NCI-H446 treated with DMSO at 0.1 percent for 48 hours (cell line): Measurements from ENCODE around the gene DNAJC9.

Experiments
- DNase-seq: peaks from one replicate; lab custom pipeline; 2025; lab: John Stamatoyannopoulos, UW

The DNAJC9 gene

GRCh38 chr10:73238990-73239566, 8.0 kb downstream of the DNAJC9 start:
- DNase-seq: no peak

- DNase-seq: no peak
Observed at GRCh38 chr10:73234695-73235094, 12.4 kb downstream of the DNAJC9 start.

- no peak for DNase-seq
Observed at GRCh38 chr10:73233883-73234282, 13.2 kb downstream of the DNAJC9 start.

GRCh38 chr10:73232887-73233286, 14.2 kb downstream of the DNAJC9 start:
- no peak for DNase-seq

- no peak for DNase-seq
Observed at GRCh38 chr10:73229567-73229966, 17.5 kb downstream of the DNAJC9 start.

GRCh38 chr10:73228247-73228646, 18.8 kb downstream of the DNAJC9 start:
- no peak for DNase-seq

- no peak for DNase-seq
Observed at GRCh38 chr10:73226663-73227062, 20.4 kb downstream of the DNAJC9 start.

GRCh38 chr10:73225518-73225917, 21.5 kb downstream of the DNAJC9 start:
- DNase-seq: no peak

- DNase-seq: no peak
Observed at GRCh38 chr10:73220989-73221388, 26.1 kb downstream of the DNAJC9 start.

- DNase-seq: no peak
Observed at GRCh38 chr10:73219384-73219783, 27.7 kb downstream of the DNAJC9 start.

GRCh38 chr10:73218431-73219191, 28.4 kb downstream of the DNAJC9 start:
- DNase-seq: no peak

GRCh38 chr10:73217628-73218027, 29.4 kb downstream of the DNAJC9 start:
- DNase-seq: no peak

GRCh38 chr10:73215749-73216148, 31.3 kb downstream of the DNAJC9 start:
- DNase-seq: no peak

GRCh38 chr10:73211106-73211811, 35.8 kb downstream of the DNAJC9 start:
- DNase-seq: no peak

GRCh38 chr10:73210395-73211105, 36.5 kb downstream of the DNAJC9 start:
- no peak for DNase-seq

- DNase-seq: no peak
Observed at GRCh38 chr10:73209705-73210104, 37.4 kb downstream of the DNAJC9 start.

- no peak for DNase-seq
Observed at GRCh38 chr10:73207883-73208282, 39.2 kb downstream of the DNAJC9 start.

- no peak for DNase-seq
Observed at GRCh38 chr10:73206385-73206784, 40.7 kb downstream of the DNAJC9 start.

- no peak for DNase-seq
Observed at GRCh38 chr10:73205890-73206289, 41.2 kb downstream of the DNAJC9 start.

- no peak for DNase-seq
Observed at GRCh38 chr10:73205081-73205480, 42.0 kb downstream of the DNAJC9 start.
